ENCODE results near the gene WDR90.

The WDR90 gene

GRCh38 chr16:626787-627453 lies 22.2 kb upstream of the WDR90 start:
- peak; percentile 93 for DNase-seq

GRCh38 chr16:627454-628239 lies 21.5 kb upstream of the WDR90 start:
- DNase-seq = no peak

GRCh38 chr16:628321-629061 lies 20.7 kb upstream of the WDR90 start:
- no peak for DNase-seq

GRCh38 chr16:629185-629832 lies 19.9 kb upstream of the WDR90 start:
- DNase-seq = no peak

DNA sequence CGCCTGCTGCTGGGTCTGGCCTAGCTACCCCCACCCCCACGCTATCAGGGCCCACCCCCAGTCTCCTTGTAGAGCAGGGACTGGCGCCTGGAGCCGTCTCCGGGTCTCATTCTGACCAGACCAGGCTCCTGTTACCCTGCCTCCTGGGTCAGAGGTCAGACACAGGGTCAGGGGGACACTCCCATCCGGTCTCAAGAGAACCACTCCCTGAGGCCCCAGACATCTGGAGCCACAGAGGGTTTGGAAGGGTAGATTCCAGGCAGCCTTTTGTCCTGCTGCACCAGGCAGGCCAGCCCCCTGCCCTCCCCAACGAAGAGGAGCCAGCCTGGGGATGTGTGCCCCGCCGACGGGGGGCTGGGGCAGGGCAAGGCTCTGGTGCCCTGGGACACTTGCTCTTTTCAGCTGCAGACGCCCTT lies 19.3 kb upstream of the WDR90 start:
- DNase-seq = no peak

- DNase-seq = no peak
Measured at GRCh38 chr16:630249-630814, 18.8 kb upstream of the WDR90 start.

DNA sequence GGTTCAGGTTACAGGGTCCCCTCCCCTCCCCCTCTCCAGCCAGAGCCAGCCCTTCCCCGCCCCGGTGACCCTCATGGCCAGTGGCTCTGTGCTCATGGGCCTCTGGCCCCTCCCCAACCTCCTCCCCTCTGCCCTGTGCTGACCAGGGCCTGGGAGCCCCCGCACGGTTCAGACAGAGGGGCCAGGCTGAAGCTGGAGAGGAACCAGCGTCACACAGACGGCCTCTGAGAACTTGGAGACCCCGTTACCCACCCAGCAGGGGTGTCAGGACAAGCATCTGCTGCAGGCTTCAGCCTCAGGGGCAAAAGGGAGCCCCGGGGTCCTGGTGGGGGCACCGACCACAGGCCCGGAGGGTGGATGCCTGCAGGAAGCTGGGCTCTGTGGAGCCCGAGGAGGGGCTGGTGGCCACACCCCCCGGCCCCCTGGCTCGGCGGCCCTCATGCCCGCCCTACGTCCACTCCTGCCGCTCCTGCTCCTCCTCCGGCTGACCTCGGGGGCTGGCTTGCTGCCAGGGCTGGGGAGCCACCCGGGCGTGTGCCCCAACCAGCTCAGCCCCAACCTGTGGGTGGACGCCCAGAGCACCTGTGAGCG lies 18.3 kb upstream of the WDR90 start, which contains the start of gene WFIKKN1:
TSS of gene WFIKKN1 (plus strand) at position 171 of the 591 bp plus-strand sequence. CDS start at position 440, 269 bp downstream.
- DNase-seq = no peak

DNA sequence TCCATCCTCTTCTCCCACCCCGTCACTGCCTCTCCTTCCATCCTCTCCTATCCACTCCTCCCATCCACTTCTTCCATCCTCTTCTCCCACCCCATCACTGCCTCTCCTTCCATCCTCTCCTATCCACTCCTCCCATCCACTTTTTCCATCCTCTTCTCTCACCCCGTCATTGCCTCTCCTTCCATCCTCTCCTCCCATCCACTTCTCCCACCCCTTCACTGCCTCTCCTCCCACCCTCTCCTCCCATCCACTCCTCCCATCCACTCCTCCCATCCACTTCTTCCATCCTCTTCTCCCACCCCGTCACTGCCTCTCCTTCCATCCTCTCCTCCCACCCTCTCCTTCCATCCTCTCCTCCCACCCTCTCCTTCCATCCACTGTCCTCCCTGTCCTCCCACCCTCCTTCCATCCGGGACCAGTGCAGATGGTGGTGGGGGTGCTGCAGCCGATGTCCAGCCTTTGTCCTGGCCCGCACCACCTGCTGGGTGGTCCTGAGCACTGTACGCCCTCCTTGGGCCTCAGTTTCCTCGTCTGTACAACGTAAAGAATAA lies 17.3 kb upstream of the WDR90 start:
- DNase-seq = no peak

DNA sequence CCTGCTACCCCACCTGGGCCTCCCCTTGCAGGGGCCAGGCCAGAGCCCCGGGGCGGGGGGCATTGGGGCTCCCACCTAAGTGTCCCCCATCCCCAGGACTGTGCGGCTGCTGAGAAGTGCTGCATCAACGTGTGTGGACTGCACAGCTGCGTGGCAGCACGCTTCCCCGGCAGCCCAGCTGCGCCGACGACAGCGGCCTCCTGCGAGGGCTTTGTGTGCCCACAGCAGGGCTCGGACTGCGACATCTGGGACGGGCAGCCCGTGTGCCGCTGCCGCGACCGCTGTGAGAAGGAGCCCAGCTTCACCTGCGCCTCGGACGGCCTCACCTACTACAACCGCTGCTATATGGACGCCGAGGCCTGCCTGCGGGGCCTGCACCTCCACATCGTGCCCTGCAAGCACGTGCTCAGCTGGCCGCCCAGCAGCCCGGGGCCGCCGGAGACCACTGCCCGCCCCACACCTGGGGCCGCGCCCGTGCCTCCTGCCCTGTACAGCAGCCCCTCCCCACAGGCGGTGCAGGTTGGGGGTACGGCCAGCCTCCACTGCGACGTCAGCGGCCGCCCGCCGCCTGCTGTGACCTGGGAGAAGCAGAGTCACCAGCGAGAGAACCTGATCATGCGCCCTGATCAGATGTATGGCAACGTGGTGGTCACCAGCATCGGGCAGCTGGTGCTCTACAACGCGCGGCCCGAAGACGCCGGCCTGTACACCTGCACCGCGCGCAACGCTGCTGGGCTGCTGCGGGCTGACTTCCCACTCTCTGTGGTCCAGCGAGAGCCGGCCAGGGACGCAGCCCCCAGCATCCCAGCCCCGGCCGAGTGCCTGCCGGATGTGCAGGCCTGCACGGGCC lies 16.5 kb upstream of the WDR90 start:
- no peak for DNase-seq

GRCh38 chr16:633336-634050 lies 15.7 kb upstream of the WDR90 start:
- no peak for DNase-seq

GRCh38 chr16:634051-634670 lies 15.0 kb upstream of the WDR90 start:
- DNase-seq = no peak

DNA sequence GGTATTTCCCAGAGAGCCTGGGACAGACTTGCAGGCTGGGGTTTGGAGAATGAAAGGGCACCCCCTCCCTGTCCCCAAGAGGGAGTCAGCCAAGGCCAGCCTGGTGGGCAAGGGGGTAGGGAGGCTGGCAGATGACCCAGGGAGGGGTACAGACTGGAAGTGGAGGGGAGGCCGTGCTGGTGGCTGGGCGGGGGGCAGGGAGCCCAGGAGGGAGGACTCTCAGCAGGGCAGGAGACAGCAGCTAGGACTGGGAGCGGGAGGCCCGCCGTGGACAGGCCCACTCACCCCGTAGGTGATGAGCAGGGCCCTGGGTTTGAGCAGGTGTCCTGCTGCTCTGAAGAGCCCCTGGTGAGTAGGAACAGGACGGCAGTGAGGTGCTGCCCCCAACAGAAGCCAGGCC lies 14.2 kb upstream of the WDR90 start:
- DNase-seq = no peak

- no peak for DNase-seq
Measured at GRCh38 chr16:635573-636205, 13.5 kb upstream of the WDR90 start.

DNA sequence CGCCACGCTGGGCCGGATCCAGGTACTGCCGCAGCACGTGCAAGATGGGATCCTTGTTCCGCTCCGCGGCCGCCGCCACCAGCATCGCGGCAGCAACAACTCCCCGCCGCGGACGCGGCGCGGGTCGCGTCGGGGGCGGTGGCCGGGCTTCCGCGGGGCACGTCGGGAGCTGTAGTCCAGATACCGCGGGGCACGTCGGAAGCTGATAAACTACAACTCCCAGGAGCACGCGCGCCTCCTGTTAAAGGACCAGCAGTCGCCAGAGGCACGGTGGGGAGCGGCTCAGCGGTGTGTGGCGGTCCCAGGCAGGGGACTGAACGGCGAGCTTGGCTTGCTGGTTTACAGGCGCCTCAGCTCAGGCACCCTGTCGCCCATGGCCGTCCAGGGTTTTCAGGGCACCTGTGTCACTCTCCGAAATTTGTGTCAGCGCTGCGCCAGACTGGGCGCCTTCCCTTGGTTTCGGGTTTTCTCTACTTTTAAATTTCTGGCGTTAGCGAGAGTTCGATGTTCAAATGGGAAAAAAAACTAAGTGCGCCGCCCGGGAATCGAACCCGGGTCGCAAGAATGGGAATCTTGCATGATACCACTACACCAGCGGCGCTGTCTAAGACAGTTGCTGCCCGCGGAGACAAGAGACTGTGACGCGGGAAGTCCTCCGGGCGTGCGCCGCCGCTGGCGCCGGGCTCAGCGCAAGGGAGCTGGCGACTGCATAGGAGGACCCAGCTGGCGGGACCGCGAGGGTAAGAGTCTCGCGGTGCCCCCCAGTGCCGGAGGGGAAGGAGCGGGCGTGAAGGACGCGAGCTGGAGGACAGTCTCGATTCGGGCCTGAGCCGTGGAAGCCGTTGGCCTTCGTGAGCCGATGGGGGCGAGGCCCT lies 12.7 kb upstream of the WDR90 start, which contains the start of gene METTL26:
TSS of gene METTL26 (minus strand) at position 100 of the 875 bp plus-strand sequence. CDS start at position 85, 15 bp downstream.
- DNase-seq = peak; percentile 94

- peak; percentile 89 for DNase-seq
Measured at GRCh38 chr16:637081-638018, 11.8 kb upstream of the WDR90 start.

DNA sequence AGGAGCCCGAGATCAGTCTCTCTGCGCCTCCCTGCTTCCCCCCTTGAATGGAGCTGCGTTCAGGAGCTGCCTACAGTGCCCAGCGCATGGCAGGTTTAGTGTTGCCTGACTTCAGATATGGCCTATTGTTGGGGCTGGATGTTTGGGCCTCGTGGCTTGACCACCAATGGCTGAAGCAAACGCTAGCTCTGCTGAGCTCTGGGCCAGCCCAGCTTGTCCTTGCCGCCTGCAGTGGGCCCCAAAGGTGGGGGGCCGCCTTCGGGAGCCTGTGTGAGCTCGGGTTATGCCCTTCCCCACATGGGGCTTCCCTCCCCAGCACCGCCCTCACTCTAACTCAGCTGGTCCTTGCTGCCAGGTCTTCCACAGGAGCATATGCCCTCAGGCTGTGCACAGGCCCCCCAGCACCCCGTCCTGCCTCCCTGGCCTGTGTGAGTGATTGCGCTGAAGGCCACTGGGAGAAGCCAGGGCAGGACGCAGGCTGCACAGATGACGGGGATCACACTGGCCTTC lies 11.1 kb upstream of the WDR90 start:
- no peak for DNase-seq

DNA sequence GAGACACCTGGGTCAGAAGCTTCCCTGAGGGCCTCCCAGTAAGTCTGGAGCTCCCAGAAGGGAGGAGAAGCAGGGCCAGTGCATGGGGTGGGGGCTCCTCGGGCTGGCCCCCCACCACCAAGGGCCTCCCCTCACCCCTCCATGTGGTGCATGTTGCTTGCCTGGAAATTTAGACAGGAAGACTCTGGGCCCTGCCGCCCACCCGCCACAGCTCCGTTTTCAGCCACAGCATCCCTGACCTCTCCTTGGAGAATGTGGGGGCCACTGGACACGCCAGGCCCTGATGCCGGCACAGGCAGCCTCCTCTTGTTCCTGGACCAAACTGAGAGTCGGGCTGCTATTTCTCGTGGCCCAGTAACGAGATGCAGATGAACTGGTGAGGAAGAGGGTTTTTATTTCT lies 10.3 kb upstream of the WDR90 start:
- DNase-seq = no peak

All from fibroblast of skin of right quadriceps (primary cell).